GM18505 (cell line): ENCODE data around the gene ATXN2L.
"Not testable (repeated sequence)": the region's sequence is repeated elsewhere in the genome, so short reads cannot be mapped to it uniquely, and the experiment has no call there.

Experiments
- ATAC-seq: cut with Tn5 transposase; IDR thresholded peaks from one replicate; pipeline ENCODE4 v1.9.1; 2021; ENCODE audit not compliant: unreplicated experiment
- POLR2A ChIP-seq: IDR thresholded peaks from 4 replicates; pipeline ENCODE4 v1.6.1; 2011; ENCODE audit warnings: borderline replicate concordance; ENCODE audit not compliant: insufficient read depth, insufficient read length; ENCODE audit errors: extremely low read depth

ATXN2L gene

GRCh38 chr16:28874406-28874805, 51.6 kb downstream of the ATXN2L start:
- no peak for ATAC-seq
- no peak for TF ChIP-seq POLR2A

- no peak for ATAC-seq
- TF ChIP-seq POLR2A = no peak
Observed at GRCh38 chr16:28875134-28876018, 52.6 kb downstream of the ATXN2L start.

GRCh38 chr16:28876019-28876659, 53.3 kb downstream of the ATXN2L start:
- ATAC-seq = no peak
- no peak for TF ChIP-seq POLR2A

- no peak for ATAC-seq
- TF ChIP-seq POLR2A = no peak
Observed at GRCh38 chr16:28876973-28877654, 54.3 kb downstream of the ATXN2L start.

- no peak for TF ChIP-seq POLR2A
- ATAC-seq = no peak
Observed at GRCh38 chr16:28877655-28878000, 54.8 kb downstream of the ATXN2L start.

GRCh38 chr16:28878083-28878926, 55.5 kb downstream of the ATXN2L start, which contains the start of gene ATP2A1:
TSS of gene ATP2A1 (plus strand) at chr16:28878488. CDS start at chr16:28878672, 184 bp downstream.
- TF ChIP-seq POLR2A = no peak
- ATAC-seq = no peak

DNA sequence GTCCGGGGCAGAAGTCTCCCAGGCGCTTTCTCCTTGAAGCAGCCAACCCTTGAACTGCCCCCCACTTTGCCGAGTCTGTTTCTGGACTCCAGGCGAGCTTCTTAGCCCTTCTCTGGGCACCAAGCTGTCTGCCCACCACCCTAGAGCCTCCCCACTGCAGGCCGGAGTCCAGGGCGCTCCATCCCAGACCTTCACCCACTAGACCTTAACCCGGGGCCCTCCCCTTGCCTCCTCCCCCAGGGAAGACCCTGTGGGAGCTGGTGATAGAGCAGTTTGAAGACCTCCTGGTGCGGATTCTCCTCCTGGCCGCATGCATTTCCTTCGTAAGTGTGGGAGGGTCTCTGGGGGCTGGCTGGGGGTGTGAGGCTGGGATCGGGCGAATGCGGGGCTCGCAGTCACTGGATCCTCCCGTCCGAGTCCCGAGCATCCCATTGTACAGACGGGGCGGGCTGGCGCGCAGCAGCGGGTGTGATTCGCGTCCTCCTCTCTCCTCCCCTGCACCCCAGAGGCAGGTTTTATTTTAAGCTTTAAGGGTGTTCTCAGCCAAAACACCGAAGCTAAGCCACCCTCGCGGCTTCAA, 56.6 kb downstream of the ATXN2L start:
- ATAC-seq = no peak
- no peak for TF ChIP-seq POLR2A

- ATAC-seq = peak; percentile 74
Observed at GRCh38 chr16:28879841-28880588, 57.2 kb downstream of the ATXN2L start.

GRCh38 chr16:28880589-28880915, 57.8 kb downstream of the ATXN2L start:
- ATAC-seq = no peak
- no peak for TF ChIP-seq POLR2A

More at GRCh38 chr16:28879841-28880588, 57.2 kb downstream of the ATXN2L start:
- peak; percentile 74 for TF ChIP-seq POLR2A

DNA sequence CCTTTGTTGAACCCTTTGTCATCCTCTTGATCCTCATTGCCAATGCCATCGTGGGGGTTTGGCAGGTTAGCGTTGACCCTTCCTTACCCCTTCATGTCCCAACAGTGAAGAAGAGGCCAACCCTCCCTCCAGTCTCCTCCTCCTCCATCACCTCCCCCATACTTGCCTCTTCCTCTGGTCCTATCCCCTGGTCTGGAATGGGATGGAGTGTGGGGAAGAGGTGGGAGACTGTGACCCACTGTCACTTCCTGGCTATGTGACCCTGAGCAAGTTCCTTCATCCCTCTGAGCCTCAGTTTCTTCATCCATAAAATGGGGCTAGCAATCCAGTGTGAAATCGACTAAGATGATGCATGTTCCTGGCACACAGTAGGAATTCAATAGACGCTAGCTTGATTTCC, 58.2 kb downstream of the ATXN2L start:
- no peak for TF ChIP-seq POLR2A
- ATAC-seq = no peak

- not testable (repeated sequence) for ATAC-seq
Observed at GRCh38 chr16:28881565-28881964, 58.8 kb downstream of the ATXN2L start.

- ATAC-seq = no peak
- no peak for TF ChIP-seq POLR2A
Observed at GRCh38 chr16:28882551-28883160, 59.9 kb downstream of the ATXN2L start.
